ENCODE data around the gene NBR1.
"Not testable (repeated sequence)": the region's sequence is repeated elsewhere in the genome, so short reads cannot be mapped to it uniquely, and the experiment has no call there.

The NBR1 gene

DNA sequence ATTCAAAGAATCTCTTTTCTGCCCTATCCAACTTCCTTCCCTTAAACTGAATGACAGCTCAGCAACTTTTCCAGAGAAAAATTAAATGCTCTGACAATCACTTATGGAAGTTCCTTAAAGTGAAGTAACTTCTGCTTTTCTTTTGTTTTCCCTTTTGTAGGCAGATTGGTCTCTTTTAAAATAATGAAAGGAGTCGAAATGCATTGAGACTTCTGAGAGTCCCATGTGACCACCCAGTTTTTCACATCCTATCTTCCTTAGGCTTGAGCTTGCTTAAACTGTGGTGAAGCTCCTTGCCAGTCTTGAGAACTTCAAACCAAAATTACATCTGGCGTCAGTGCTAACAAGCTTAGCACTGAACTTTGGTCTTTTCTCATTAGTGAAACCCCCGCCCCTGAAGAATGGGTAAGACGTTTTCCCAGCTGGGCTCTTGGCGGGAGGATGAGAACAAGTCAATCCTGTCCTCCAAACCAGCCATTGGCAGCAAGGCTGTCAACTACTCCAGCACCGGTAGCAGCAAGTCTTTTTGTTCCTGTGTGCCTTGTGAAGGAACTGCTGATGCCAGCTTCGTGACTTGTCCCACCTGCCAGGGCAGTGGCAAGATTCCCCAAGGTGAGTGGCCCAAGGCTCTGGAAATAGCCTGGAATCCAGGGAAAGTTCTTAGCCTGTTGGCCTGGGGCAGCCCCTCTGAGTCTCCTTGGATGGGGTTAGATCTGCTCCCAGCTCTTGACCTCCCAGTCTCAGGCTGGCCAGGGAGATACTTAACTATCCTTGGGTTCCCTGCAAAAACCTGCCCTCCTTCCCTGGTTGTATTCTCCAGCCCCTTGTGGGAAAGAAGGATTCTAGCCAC, 41.9 kb downstream of the NBR1 start:
- no peak for DNase-seq (ENCODE audit: low read depth)

DNA sequence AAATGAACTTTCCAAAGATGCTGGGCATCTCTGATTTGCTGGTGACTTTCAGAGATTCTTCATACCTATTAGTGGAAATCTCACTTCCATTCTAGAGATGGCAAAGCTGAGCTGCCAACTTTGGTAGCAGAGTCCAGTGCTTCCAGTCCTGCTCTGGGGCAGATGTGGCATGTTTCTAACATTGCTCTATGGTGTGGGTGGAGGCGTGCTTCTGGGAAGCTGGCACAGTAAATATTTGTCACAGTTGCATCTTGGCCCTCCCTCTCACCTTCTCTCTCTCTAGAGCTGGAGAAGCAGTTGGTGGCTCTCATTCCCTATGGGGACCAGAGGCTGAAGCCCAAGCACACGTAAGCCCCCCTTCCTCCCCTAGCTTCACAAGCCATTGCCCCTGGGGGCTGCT, 42.5 kb downstream of the NBR1 start:
- no peak for DNase-seq (ENCODE audit: low read depth)

DNA sequence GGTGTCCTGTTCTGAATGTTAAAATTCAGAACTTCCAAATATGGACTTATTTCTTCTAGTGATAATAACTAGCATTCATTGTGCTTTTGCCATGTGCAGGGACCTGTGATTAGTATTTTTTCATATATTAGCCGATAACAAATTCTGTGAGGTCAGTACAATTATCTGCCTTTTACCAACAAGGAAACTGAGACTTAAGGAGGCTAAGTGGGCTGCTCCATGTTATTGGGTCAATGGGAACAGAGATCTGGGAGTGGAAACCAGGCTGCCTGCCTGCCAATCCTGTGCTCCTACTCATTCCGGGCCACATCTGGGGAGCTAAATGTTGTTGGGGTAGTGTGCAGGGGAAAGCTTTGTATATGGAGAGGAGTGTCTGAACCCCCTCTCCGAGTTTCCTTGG, 44.3 kb downstream of the NBR1 start:
- DNase-seq (ENCODE audit: low read depth), result no peak

DNA sequence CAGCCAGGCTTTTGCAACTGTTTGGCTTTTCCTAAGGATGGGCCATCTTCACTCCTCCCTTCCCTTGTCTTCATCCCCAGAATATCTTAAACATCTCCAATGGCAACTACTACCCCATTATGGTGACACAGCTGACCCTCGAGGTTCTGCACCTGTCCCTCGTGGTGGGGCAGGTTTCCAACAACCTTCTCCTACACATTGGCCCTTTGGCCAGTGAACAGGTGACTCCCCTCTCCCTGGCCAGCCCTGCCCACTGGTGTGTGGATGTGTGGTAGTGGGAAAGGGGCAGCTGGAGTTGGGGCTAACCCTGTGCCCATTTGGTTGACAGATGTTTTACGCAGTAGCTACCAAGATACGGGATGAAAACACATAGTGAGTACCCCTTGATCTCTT, 45.4 kb downstream of the NBR1 start:
- no peak for DNase-seq (ENCODE audit: low read depth)

DNA sequence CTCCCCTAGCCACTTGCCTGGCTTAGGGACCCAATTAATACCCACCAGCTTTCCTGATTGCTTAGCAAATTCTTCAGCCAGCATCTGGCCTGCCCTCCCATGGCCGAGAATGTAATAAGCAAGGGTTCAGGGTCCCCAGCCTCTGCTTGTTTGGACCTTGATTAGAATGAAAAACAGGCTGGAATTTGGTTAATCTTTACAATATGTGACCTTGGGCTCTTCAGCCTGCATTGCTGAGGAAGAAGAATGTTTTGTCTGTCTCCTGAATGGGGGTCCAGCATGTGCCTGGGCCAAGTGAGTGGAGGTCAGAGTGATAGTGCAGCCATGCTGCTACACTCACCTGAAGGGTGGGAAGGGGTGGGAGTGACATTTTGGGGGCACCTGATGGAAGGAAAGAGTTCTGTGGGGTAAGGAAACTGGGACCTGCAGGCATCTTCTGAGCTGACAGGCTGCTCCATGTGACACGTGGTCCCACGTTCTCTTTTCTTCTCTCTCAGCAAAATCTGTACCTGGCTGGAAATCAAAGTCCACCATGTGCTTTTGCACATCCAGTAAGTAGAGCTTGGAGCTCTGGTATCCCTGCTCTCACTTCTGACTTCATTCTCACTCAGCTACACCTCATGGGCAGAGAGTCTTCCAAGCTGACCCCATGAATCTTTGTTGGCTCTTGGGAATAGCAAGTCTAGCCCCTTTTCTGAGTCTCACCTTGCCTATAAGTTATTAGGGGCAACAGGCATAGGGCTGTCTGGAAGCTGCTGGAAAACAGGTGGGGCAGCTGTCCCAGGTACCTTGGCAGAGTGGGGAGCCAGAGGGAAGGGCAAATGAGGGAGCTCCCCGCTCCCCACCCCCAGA, 46.0 kb downstream of the NBR1 start:
- no peak for DNase-seq (ENCODE audit: low read depth)

DNA sequence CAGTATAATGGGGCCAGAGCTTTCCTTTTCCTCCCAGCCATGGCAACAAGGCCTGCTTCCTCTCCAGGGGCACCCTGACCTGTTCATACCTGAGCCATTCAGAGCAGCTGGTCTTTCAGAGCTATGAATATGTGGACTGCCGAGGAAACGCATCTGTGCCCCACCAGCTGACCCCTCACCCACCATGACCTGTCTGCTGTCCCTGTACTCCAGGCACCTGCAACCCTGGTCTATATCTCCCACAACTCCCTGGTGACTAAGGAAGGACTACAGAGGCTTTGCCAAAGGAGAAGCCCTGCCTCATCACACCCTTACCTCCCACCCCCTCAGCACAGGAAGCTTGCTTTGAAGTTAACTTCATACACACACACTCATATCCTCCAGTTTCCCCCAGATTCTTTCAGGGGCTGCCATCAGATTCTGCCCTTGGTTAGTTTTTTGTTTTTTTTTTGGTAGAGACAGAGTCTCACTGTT, 46.6 kb downstream of the NBR1 start:
- DNase-seq (ENCODE audit: low read depth), result no peak

DNA sequence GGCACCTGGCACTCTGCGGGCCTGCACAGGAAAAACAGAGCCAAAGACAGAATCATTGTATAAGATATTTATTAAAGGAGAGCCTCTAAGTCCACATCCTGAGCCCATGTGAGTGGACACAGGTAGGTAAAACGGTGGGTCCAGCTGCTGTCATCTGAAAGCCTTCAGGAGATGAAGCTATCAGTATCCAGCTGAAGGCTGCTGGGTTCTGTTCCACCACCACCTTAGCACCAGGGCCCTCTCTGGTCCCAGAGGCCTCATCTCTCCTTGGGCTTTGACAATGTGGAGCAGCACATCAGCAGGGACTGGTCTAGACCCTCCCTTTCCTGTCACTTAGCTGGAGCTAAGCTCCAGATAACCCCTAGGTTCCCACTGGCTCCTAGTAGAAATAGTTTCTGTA, 48.0 kb downstream of the NBR1 start:
- DNase-seq (ENCODE audit: low read depth), result no peak

DNA sequence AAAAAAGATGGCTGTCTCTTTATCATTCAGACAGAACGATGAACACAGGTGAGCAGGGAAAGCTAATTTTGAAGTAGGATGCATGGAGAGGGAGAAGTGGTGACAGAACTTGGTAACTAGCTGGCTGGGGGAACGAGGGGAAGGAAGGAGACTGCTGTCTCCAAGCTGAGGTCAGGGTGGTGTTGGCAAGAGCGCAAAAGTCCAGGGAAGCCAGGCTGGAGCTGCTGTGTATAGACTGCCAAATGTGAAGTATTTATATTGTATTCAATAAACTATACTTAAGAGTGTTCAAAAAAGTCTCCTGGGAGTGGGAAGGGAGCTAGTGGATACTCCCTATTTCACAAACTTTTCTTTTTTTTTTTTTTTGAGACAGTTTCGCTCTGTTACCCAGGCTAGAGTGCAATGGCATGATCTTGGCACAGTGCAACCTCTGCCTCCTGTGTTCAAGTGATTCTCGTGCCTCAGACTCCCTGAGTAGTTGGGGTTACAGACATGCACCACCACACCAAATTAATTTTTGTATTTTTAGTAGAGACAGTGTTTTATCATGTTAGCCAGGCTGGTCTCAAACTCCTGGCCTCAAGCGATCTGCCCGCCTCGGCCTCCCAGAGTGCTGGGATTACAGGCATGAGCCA, 48.8 kb downstream of the NBR1 start:
- no peak for DNase-seq (ENCODE audit: low read depth)

DNA sequence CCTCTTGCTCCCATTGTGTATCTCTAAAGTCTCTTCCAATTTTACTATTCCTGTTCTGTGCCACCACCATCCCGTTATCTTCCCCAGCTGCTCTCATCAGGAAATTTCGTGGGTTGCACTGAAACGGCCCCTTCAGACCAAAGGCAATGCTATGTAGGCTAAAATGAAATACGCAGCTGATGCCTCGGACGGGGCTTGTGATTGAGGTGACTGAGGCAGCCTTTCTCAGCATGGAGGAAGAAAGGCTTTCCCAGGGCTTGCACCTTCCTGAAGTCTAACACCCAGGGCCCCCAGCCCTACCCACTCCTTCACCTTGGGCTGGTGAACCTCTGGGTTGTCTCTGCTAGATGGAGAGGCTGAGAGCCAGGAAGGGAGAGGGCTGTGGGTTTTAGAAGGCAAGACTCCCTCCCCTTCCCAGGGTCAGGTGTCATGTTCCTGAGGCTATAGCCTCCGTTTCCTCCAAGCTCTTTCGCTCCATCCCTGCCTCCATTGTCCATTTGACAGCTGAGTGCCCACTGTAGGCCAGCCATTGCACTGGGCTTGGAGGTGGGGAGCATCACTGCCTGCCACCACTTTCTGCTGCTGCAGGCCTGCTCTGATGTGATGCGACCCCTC, 49.6 kb downstream of the NBR1 start:
- no peak for DNase-seq (ENCODE audit: low read depth)

DNA sequence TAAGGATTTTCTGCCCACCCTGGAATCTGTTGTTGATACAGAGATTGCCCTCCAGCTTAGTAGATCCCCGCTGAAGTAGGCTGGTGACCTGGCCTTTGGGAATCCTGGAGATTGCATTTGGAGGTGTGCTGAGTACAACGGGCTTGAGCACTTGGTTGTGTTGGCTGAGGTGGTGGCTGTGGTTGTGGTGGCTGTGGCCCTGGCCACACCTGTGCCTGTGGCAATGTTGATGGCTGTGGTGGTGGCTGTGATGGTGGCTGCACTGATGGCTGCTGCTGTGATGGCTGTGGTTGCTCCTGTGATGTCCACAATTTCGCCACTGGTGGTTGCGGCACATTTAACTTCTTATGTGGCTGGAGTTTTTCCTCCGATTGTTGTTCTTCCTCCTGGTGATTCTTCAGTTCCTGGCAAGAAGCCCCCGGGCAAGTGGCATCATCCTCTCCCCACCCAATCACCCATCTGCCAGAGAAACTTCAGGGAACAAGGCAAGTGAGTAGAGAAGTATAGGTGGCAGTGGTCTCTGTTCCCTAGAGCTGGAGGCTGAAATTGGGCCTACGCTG, 53.2 kb downstream of the NBR1 start:
- DNase-seq (ENCODE audit: low read depth), result no peak

DNA sequence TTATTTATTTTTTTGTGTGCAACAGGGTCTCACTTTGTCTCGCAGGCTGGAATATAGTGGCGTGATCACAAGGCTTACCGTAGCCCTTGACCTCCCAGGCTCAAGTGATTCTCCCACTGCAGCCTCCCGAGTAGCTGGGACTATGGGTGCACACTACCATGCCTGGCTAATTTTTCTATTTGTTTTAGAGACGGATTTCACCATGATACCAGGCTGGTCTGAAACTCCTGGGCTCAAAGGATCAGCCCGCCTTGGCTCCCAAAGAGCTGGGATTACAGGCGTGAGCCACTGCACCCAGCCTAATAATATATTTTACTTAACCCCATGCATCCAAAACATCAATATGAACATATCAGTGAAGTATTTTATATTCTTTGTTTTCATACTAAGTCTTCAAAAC, 55.4 kb downstream of the NBR1 start:
- DNase-seq (ENCODE audit: low read depth), result no peak

DNA sequence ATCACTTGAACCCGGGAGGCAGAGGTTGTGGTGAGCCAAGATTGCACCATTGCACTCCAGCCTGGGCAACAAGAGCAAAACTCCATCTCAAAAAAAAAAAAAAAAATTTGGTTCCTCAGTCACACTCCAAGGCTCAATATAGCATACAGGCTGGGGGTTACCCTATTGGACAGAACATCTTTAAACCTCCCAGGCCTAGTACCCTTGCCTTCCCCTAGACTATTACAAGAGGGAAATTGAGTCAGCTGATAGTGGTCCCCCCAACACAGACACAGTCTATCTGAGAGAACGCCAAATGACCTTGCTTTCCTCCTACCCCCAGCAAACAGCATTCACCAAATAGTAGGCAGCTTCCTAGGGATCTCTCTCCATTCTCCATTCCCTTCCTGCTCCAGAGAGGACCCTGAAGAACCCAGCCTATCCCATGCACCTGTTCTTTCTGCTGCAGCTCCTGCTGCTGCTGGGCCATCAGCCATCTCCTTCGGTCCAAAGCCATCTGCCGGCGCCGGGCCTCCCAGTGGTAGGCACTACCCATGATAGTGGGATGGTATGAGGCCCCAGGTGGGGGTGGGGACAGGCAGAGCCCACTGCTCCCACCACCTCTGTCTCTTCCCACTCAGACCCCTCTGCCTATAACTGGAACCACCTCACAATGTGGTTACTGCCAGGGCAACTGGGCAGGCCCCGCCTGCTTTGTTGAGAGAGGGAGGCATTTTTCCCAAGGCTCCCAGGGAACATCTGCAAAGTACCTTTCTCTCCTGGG, 57.2 kb downstream of the NBR1 start, which contains the start of gene CCDC200:
Gene CCDC200, minus strand, starts transcription at position 604 of the 763 bp plus-strand sequence. Its CDS starts 69 bp downstream, at position 535.
- DNase-seq (ENCODE audit: low read depth), result not testable (repeated sequence)

DNA sequence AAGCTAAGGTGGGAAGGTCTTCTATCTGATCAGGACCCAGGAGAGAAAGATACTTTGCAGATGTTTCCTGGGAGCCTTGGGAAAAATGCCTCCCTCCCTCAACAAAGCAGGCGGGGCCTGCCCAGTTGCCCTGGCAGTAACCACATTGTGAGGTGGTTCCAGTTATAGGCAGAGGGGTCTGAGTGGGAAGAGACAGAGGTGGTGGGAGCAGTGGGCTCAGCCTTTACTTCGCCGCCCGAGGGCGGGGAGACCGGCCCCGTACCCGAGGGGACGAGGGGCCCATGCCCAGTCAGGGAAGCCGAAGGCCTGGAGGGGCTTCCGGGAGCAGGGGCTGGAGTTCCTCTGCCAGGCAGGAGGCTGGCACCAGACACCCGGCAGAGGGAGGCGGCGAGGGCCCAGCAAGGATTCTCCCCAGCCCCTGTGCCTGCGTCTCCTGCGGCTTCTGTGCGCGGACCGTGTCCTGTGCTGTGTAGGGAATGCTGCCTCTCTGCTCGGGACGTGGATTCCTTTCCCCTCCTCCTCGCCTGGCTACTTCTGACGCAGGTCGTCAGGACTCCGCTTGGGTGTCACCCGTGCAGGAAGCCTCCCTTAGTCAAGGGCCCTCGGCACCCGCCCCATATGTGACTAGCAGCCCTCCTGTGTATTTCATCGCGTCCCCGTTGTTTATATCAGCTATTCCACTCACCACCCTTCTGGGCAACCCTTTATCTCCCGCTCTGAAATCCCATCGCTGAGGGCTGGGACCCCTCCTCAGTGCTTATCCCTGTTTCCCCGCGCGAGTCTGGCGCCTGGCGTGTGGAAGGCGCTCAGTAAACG, 60.4 kb downstream of the NBR1 start:
- not testable (repeated sequence) for DNase-seq (ENCODE audit: low read depth)

DNA sequence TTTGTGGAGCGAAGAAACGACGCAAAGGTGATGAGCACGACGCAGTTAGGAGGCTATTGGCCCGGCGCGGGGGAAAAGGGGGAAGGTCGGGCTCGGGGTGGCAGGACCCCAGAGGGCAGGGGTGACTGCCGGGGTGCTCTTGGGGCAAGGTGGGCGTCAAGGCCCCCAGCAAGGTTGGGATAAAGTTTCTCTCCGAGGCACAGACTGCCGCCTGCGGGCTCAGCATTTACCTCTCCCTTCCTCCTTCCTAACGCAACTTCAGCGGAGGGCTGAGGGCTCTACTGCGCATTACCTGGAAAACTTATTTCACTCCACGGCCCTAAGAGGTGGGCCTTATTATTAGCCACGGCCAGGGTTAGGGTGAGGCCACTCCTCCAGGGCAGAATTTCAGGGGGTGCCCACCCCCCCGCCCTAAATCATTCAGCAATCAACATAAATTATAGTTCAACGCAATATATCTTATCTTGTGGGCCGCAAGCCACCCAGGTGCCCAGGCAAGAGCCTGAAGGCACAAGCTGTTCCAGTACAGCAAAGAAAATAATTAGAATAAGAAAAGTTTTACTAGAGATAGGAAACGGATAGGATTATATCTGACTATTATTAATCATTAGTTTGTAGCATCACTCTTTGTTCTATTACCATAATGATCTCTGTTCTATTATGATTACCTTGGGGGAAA, 61.1 kb downstream of the NBR1 start:
- not testable (repeated sequence) for DNase-seq (ENCODE audit: low read depth)

DNA sequence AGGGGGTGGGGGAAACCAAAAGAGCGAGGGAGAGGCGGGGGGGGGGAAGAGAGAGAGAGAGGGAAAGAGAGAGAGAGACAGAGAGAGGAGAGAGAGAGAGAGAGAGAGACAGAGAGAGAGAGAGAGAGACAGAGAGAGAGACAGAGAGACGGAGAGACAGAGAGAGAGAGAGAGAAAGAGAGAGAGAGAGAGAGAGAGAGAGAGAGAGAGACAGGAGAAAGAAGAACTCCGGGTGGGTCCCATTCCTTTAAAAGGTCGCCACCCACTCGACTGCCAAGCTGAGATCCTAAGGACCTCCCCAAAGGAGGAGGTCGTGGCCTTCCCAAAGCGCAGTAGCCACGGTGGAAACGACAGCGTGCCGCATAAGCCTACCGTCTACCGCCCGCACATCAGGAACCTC, 62.2 kb downstream of the NBR1 start:
- DNase-seq (ENCODE audit: low read depth), result not testable (repeated sequence)

DNA sequence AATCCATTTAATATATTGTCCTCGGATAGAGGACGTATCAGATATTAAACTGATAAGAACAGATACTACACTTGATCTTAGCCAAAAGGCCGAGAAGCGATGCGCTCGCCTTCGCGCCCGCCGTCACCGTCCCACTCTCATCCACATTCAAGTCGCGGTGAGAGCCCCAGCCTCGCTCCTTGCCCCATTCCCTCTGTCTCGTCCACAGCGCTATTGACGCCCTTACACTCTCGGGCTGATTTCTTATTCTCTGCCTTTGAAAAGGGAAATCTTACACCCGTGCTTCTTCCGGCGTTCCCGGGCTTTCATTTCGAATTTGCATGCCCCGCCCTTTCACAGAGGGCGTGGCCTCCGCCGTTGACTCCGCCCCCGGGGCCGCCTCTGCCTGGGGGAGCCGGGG, 62.9 kb downstream of the NBR1 start, which contains the start of gene RNU2-1:
Gene RNU2-1, minus strand, starts transcription at position 101 of the 400 bp plus-strand sequence.
- DNase-seq (ENCODE audit: low read depth), result not testable (repeated sequence)

DNA sequence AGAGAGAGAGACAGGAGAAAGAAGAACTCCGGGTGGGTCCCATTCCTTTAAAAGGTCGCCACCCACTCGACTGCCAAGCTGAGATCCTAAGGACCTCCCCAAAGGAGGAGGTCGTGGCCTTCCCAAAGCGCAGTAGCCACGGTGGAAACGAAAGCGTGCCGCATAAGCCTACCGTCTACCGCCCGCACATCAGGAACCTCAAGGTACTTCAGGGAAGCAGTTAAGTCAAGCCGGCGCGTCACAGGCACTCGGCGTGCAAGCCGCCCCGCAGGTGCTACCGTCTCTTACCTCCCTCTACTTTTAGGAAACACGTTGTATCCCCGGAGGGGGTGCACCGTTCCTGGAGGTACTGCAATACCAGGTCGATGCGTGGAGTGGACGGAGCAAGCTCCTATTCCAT, 68.6 kb downstream of the NBR1 start:
- not testable (repeated sequence) for DNase-seq (ENCODE audit: low read depth)

DNA sequence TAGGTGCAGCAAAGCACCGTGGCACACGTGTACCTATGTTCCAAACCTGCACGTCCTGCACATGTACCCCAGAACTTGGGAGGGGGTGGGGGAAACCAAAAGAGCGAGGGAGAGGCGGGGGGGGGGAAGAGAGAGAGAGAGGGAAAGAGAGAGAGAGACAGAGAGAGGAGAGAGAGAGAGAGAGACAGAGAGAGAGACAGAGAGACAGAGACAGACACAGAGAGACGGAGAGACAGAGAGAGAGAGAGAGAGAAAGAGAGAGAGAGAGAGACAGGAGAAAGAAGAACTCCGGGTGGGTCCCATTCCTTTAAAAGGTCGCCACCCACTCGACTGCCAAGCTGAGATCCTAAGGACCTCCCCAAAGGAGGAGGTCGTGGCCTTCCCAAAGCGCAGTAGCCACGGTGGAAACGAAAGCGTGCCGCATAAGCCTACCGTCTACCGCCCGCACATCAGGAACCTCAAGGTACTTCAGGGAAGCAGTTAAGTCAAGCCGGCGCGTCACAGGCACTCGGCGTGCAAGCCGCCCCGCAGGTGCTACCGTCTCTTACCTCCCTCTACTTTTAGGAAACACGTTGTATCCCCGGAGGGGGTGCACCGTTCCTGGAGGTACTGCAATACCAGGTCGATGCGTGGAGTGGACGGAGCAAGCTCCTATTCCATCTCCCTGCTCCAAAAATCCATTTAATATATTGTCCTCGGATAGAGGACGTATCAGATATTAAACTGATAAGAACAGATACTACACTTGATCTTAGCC, 69.8 kb downstream of the NBR1 start:
- not testable (repeated sequence) for DNase-seq (ENCODE audit: low read depth)

DNA sequence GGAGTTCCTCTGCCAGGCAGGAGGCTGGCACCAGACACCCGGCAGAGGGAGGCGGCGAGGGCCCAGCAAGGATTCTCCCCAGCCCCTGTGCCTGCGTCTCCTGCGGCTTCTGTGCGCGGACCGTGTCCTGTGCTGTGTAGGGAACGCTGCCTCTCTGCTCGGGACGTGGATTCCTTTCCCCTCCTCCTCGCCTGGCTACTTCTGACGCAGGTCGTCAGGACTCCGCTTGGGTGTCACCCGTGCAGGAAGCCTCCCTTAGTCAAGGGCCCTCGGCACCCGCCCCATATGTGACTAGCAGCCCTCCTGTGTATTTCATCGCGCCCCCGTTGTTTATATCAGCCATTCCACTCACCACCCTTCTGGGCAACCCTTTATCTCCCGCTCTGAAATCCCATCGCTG, 75.4 kb downstream of the NBR1 start:
- not testable (repeated sequence) for DNase-seq (ENCODE audit: low read depth)

Data from stimulated activated CD8-positive, alpha-beta memory T cell treated with anti-CD3 and anti-CD28 coated beads, Interleukin-7, amount 100 ng/mL, for 24 hours (primary cell).